Fibroblast of skin of right biceps (primary cell): ENCODE results near the gene CADPS.
A peak's percentile ranks its signal among the peaks of the same experiment; 100 is the strongest.

Source experiments
- DNase-seq: peaks from one replicate; pipeline ENCODE4 v3.0.0-alpha.2; 2013

Gene CADPS

DNA sequence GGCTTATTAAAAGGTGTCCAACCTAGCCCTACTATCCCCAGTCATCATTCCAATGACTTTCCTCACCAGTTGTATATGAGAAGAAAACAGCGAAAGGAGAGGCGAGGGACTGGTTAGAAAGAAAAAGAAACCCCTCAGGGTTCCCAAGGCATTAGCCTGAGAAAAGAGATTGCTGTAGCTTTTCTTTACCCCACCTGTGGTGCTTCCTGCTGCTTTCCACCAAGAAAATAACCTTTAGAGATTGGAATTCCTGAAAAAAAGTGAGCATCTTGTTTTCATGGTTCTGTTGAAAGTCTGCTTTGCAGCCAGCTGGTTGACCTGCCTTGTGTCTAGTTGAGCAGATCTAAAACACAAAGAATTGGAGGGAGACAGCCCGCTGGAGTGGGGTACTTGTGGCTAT is 196.4 kb downstream of the CADPS start:
- no peak for DNase-seq

DNA sequence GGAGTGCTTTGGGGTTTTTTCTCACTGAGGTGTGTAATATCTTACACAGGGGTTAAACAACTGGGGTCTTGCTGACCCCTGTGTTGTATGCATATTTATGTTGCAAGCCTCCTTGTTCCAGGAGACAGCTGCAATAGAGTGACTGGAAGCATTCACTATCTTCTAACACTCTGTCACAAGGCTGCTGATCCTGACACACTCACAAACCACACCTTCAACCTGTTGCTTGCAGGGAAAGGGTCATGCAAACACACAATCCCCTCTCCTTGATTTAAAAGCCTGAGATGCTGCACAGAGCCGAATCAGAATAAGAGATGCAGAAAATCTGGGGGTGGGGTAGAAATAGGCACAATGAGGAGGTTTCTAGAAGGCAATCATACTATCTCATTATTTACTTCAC is 197.3 kb downstream of the CADPS start:
- DNase-seq: no peak

GRCh38 chr3:62676689-62677271 is 198.4 kb downstream of the CADPS start:
- DNase-seq: no peak

DNA sequence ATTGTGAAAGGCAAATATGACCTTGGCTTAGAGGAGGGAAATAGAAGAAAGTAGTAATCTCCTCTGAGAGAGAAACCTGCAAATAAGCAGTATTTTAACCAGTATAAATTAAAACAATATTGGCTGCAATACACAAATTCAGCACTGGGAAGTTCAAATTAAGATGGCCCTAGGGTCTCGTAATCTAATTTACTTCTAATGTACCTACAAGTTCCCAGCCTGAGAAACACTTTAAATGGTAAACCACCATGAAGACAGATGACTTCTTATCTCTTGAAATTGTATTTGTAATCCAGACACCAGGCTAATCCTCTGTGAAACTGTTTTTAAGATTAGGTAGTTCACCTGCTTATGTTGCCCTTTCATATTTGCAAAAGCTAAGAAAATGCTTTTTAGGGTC is 199.7 kb downstream of the CADPS start:
- no peak for DNase-seq

- no peak for DNase-seq
These were observed 202.3 kb downstream of the CADPS start for GRCh38 chr3:62672988-62673313.

DNA sequence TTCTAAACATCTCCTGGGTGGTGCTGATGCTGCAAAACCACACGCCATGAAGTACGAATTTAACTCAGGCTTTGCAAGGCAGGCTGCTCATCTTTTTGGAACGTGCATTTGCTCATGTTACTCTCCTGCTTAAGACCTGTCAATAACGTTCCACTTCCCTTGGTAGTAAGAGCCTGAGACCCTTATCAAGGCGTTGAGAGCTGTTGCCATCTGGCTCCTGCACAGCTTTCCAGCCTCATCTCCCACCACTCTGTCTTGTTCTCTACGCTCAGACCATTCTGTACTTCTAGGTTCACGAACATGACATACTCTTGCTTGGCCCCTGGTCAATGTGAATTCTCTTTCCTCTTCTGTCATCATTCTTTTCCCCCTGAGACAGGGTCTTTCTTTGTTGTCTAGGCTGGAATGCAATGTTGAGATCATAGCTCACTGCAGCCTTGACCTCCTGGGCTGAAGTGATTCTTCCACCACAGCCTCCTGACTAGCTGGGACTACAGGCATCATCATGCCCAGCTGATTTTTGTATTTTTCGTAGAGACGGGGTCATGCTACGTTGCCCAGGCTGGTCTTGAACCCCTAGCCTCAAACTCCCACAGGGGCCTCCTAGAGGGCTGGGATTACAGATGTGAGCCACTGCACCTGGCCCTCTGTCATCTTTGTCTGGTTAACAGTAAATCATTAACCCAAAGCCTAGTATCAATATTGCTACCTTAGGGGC is 202.8 kb downstream of the CADPS start:
- no peak for DNase-seq

DNA sequence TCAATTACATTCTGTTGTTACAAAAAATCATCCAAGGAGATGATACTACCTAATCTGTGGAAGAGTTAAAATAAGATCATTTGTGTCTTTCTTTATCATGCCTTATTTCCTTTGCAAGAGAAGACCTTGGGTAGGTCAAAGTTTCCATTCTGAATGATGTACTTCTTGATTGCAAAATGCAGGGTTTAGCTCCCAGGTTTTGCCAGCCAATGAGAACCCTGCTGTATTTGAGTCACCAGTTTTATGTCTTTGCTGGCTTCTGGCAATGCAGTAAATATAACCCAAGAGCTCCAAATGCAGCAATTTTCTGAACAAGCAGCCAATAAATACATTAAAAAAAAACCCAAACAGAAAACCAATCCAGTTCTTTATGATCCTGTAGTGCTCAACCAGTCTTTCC is 204.9 kb downstream of the CADPS start:
- DNase-seq: peak; percentile 18

GRCh38 chr3:62669161-62669560 is 206.1 kb downstream of the CADPS start:
- DNase-seq: no peak

DNA sequence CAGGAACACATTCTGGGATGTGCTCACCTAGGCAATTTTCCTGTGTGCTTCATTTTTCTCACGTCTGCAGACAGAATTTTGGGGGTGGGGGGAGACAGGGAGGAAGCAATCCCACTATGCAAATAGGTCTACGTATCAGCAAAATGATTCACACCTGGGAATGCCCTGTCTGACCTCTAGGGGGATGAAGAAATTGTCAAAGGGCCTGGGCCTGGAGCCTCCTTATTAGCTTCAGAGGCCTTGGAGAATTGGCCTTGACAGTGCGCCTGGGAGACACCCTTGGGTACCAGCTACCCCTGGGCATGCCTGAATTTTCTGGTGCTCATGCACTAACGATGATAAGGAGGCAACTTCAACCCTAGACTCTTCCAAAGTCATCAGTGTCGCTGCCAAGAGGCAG is 207.5 kb downstream of the CADPS start:
- no peak for DNase-seq

DNA sequence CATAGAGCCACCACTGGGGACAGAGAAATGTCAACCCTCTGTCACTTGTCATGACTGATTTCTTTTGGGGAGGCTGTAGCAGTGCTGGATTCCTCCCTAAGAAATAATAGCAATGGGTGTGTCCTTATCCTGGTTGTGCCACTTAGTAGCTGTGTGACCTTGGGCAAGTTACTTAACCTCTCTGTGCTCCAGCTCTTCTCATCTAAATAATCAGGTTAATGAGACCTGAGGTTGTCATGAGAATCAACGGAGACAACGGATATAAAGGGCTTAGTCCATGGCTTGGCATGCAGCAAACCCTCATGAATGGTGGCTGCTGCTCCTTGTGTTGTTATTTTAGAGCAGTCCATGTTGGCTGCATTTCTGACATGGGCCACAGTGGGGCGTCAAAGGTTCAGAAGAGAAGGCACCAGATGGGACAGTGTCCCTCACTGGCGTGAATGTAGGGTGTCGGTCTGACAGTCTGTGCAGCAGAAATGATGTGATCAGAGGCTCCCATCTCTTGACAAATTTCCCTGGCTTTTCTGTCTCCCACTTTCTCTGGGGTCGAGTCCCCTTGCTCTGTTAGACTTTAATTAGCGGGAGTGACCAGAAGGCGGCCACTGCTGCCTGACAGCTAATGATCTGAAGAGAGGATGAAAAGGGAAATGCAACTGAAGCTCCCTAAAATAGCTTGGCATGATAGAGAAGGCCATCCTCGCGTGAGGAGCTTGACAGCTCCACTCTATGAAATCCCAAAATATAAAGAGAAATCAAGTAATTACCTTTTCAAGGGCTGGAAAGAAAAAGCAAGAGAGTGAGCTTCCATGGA is 209.4 kb downstream of the CADPS start:
- peak; percentile 72 for DNase-seq

DNA sequence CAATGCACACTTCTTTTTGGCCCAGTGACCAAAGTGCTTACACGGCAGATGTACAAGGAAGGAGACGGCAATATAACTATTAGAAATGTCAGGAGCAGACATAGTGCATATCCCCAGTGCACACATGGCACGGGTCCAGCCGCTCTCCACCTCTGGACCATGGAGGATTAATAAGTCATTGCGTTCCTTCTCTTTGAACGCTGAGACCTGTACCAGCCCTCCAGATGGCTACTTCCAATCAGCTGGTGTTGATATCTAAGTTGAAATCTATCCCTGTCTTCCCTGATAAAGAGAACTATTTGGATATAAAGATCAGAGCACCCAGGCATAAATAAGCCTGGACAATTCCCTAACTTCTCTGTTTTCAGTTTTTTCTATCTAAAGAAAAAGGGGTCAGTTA is 212.5 kb downstream of the CADPS start:
- DNase-seq: no peak

- no peak for DNase-seq
These were observed 215.6 kb downstream of the CADPS start for GRCh38 chr3:62659660-62660059.

DNA sequence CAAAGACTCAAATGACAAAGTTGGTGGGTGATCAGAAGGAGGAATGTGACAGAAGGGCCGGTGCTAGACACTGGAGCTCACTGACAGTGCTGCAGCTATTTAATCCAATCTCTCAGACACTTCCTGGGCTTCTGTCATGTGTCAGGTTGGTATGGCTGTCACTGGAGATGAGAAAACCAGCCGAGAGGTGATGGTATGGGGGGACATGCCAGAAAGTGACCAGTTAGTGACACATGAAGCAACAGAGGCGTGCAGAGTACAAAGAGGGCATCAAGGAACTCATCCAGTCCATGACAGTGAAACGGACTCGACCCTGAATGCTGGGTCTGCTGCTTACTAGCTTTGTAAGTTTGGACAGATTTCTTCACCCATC is 219.5 kb downstream of the CADPS start:
- no peak for DNase-seq

GRCh38 chr3:62655056-62655690 is 220.0 kb downstream of the CADPS start:
- DNase-seq: no peak

DNA sequence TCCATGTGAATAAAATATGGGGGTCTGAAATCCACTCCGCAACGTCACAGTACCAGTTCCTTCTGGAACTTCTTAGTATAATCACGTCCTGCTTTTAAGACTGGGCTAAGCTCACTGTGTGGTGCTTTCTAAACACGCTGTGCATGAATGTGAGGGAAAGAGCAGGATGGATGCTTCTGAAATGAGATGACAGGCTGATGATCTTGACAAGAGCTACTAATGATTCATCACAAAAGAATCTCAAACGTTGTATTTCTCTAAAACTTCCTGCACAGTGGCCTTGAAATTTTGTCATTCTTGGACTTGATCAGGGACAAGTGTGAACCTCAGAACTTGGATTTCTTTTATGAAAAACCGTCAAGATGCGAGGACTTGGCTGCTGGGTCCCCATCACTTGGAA is 221.4 kb downstream of the CADPS start:
- peak; percentile 73 for DNase-seq

- no peak for DNase-seq
These were observed 227.5 kb downstream of the CADPS start for GRCh38 chr3:62647711-62648110.

GRCh38 chr3:62644493-62644892 is 230.7 kb downstream of the CADPS start:
- DNase-seq: no peak

DNA sequence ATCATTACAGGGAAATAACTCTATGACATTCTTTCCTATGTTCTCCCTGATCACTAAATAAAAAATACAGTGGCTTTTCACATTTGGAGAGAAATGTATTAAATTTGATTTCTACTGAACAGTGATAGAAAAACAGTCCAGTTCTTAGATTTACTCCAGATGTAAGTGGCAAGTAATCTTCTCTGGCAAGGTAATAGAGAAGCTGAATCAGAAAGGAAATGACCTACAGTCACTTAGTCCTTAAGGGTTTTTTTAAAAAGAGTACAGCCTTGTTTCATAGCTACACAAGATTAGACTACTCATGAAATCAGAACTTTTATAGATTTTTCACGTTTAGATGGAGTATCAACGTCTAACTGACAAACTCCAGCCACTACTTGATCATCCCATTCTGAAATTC is 236.9 kb downstream of the CADPS start:
- DNase-seq: no peak

DNA sequence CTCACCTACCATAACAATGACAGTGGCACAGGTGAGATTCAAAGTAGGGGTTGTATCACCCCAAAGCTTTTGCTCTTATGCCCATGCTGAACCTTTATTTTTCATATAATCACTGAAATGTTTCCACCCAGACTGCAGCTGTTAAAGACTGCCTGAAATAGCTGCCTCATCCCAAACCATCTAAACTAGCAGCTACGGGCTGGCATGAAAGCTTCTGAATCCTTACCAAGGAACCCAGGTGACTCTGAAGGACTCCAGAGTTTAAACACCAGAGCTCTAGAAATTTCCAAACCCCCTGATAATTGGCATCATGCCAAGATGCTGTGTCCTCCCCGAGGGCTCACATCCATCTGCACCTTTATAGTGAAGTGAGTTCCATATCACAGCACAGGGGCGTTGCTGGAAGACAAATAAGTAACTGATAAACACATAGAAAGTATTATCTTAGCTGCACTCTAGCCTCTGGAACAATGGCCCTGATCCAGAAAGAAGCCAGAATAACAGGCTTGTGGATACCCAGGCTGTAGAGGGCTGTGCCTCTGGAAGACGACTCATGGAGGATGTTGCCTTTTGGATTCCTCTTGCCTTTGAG is 238.9 kb downstream of the CADPS start:
- DNase-seq: no peak

DNA sequence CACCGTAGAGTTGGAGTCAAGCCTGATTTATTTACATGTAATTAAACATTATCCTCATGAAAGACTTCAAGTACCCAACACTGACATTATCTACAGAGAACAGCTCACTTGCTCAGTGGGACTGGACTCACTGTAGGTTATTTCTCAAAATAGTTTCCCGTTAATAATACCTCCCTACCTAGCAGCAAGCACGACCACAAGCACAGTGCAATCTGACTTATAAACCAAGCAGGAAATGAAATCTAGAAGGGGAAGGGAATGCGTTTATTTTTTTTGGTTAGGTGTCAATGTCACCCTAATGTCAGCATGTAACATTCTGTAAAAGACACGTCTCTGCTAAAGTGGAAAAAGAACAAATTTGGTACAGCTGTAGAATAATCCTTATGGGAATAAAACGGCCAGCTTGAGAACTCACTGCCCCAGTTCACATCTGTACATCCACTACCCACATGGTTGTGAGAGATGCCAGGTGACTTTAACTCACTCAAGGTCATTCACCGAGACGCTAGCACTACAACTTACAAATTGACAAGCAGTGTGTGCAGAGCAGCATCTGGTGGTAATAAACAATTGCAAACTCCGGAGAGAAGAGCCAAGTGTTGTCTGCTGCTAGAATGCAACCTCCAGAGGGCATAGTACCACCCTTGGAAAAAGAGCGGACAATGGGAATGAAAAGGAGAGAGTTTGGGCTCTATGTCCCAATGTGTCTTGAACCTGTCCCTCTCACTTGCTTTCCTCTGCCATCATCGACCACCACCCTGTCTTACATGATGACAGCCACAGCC is 242.5 kb downstream of the CADPS start:
- DNase-seq: peak; percentile 10

GRCh38 chr3:62631488-62631887 is 243.7 kb downstream of the CADPS start:
- no peak for DNase-seq

- no peak for DNase-seq
These were observed 244.6 kb downstream of the CADPS start for GRCh38 chr3:62630664-62631063.

GRCh38 chr3:62625268-62625667 is 249.9 kb downstream of the CADPS start:
- no peak for DNase-seq
